HEK293 (cell line): ENCODE data around the gene GYPC.

Source experiments
- CTCF ChIA-PET: fragments of 350-600 bp; formaldehyde crosslinking; extraction: SDS; loops from one replicate; lab custom pipeline; 2021; ENCODE audit warnings: antibody characterized with exemption; lab: Yijun Ruan, JAX
- POLR2A ChIA-PET: fragments of 300-600 bp; formaldehyde crosslinking; extraction: SDS; loops from one replicate; lab custom pipeline; 2020; ENCODE audit warnings: antibody characterized with exemption, inconsistent platforms; lab: Yijun Ruan, JAX
- H3K27ac ChIP-seq: fragments of 200-500 bp; sonication (Bioruptor generic); 2 replicates; pipeline ENCODE4 v1.5.1; 2014; ENCODE audit warnings: low read depth, low read length, control low read depth, inconsistent platforms; ENCODE audit errors: extremely low read depth
- H3K36me3 ChIP-seq, 2 experiments: fragments of 200-500 bp in 1 of 2; sonication (Bioruptor generic) in 1 of 2; 1 replicate in 1 of 2; 2 replicates in 1 of 2; pipeline ENCODE4 v1.5.1; 2014 to 2017; ENCODE audit warnings: inconsistent platforms in 2 of 2, low read length in 2 of 2; ENCODE audit not compliant: control insufficient read depth in 2 of 2, insufficient read depth in 1 of 2
- H3K4me1 ChIP-seq: fragments of 200-500 bp; sonication (Bioruptor generic); 2 replicates; pipeline ENCODE4 v1.5.1; 2014; ENCODE audit warnings: mild to moderate bottlenecking, low read length, inconsistent platforms; ENCODE audit not compliant: control insufficient read depth, insufficient read depth
- H3K4me3 ChIP-seq: 2 replicates; pipeline ENCODE4 v1.5.1; 2011; ENCODE audit warnings: low read depth, mild to moderate bottlenecking, control low read depth, low read length, moderate library complexity
- H3K9me3 ChIP-seq: fragments of 200-500 bp; sonication (Bioruptor generic); 2 replicates; pipeline ENCODE4 v1.5.1; 2014; ENCODE audit warnings: low read depth, low read length, inconsistent platforms; ENCODE audit not compliant: control insufficient read depth, insufficient read depth
- CTCF ChIP-seq: fragments of 450-650 bp; formaldehyde crosslinking; IDR thresholded peaks from 2 replicates; pipeline ENCODE4 v1.5.1; 2016; ENCODE audit warnings: missing biosample characterization, missing genetic modification characterization
- PBX3 ChIP-seq: sonication (generic); formaldehyde crosslinking; IDR thresholded peaks from 2 replicates; pipeline ENCODE4 v1.8.1; 2022; ENCODE audit warnings: mild to moderate bottlenecking, moderate library complexity, missing genetic modification reagents
- TCF7L2 ChIP-seq: IDR thresholded peaks from 2 replicates; pipeline ENCODE4 v1.6.1; 2011; ENCODE audit warnings: low read depth, mild to moderate bottlenecking, inconsistent platforms, low read length, moderate library complexity, borderline replicate concordance
- ZBTB11 ChIP-seq: fragments of 450-650 bp; formaldehyde crosslinking; conservative IDR thresholded peaks from 2 replicates; pipeline ENCODE4 v1.5.1; 2016; ENCODE audit warnings: low read depth, missing biosample characterization, missing genetic modification characterization
- ZBTB44 ChIP-seq: fragments of 450-650 bp; IDR thresholded peaks from 2 replicates; pipeline ENCODE4 v1.5.1; 2018; ENCODE audit warnings: missing biosample characterization, mild to moderate bottlenecking, missing genetic modification characterization
- ZEB2 ChIP-seq: fragments of 450-650 bp; formaldehyde crosslinking; IDR thresholded peaks from 2 replicates; pipeline ENCODE4 v1.5.1; 2016; ENCODE audit warnings: missing biosample characterization, missing genetic modification characterization
- ZNF112 ChIP-seq: fragments of 450-650 bp; formaldehyde crosslinking; IDR thresholded peaks from 2 replicates; pipeline ENCODE4 v1.5.0; 2017; ENCODE audit warnings: missing biosample characterization, missing genetic modification characterization
- ZNF132 ChIP-seq: fragments of 450-650 bp; formaldehyde crosslinking; IDR thresholded peaks from 2 replicates; pipeline ENCODE4 v1.5.1; 2017; ENCODE audit warnings: missing biosample characterization, missing genetic modification characterization, borderline replicate concordance
- ZNF146 ChIP-seq: fragments of 450-650 bp; formaldehyde crosslinking; IDR thresholded peaks from 2 replicates; pipeline ENCODE4 v1.5.1; 2016; ENCODE audit warnings: missing biosample characterization, missing genetic modification characterization
- ZNF155 ChIP-seq: fragments of 450-650 bp; formaldehyde crosslinking; IDR thresholded peaks from 2 replicates; pipeline ENCODE4 v1.5.1; 2016; ENCODE audit warnings: missing biosample characterization, missing genetic modification characterization
- ZNF174 ChIP-seq: fragments of 450-650 bp; formaldehyde crosslinking; IDR thresholded peaks from 2 replicates; pipeline ENCODE4 v1.5.0; 2017; ENCODE audit warnings: missing biosample characterization, mild to moderate bottlenecking, missing genetic modification characterization
- ZNF19 ChIP-seq: fragments of 450-650 bp; formaldehyde crosslinking; IDR thresholded peaks from 2 replicates; pipeline ENCODE4; 2016; ENCODE audit warnings: missing biosample characterization, missing genetic modification characterization, low read depth
- ZNF2 ChIP-seq: fragments of 450-650 bp; formaldehyde crosslinking; IDR thresholded peaks from 2 replicates; pipeline ENCODE4 v1.5.1; 2016; ENCODE audit warnings: missing biosample characterization, missing genetic modification characterization
- ZNF302 ChIP-seq: fragments of 450-650 bp; formaldehyde crosslinking; IDR thresholded peaks from 2 replicates; pipeline ENCODE4 v1.5.1; 2016; ENCODE audit warnings: missing biosample characterization, missing genetic modification characterization, low read depth
- ZNF426 ChIP-seq: fragments of 450-650 bp; formaldehyde crosslinking; IDR thresholded peaks from 2 replicates; pipeline ENCODE4 v1.5.1; 2017; ENCODE audit warnings: missing biosample characterization, missing genetic modification characterization, mild to moderate bottlenecking, inconsistent platforms, moderate library complexity
- ZNF488 ChIP-seq: fragments of 450-650 bp; formaldehyde crosslinking; IDR thresholded peaks from 2 replicates; pipeline ENCODE4 v1.5.1; 2016; ENCODE audit warnings: missing biosample characterization, missing genetic modification characterization
- ZNF530 ChIP-seq: fragments of 450-650 bp; formaldehyde crosslinking; IDR thresholded peaks from 2 replicates; pipeline ENCODE4 v1.5.1; 2016; ENCODE audit warnings: low read depth, missing biosample characterization, missing genetic modification characterization
- ZNF555 ChIP-seq: fragments of 450-650 bp; formaldehyde crosslinking; conservative IDR thresholded peaks from 2 replicates; pipeline ENCODE4 v1.5.1; 2017; ENCODE audit warnings: missing biosample characterization, mild to moderate bottlenecking, missing genetic modification characterization, inconsistent platforms
- ZNF560 ChIP-seq: fragments of 450-650 bp; formaldehyde crosslinking; IDR thresholded peaks from 2 replicates; pipeline ENCODE4 v1.5.1; 2017; ENCODE audit warnings: missing biosample characterization, missing genetic modification characterization, borderline replicate concordance
- ZNF596 ChIP-seq: fragments of 450-650 bp; IDR thresholded peaks from 2 replicates; pipeline ENCODE4 v1.5.0; 2018; ENCODE audit warnings: missing biosample characterization, mild to moderate bottlenecking, missing genetic modification characterization, moderate library complexity
- ZNF639 ChIP-seq: fragments of 450-650 bp; formaldehyde crosslinking; IDR thresholded peaks from 2 replicates; pipeline ENCODE4 v1.5.1; 2016; ENCODE audit warnings: missing biosample characterization, missing genetic modification characterization
- ZNF707 ChIP-seq: fragments of 450-650 bp; formaldehyde crosslinking; IDR thresholded peaks from 2 replicates; pipeline ENCODE4 v1.5.1; 2016; ENCODE audit warnings: missing biosample characterization, missing genetic modification characterization
- ZNF76 ChIP-seq: fragments of 450-650 bp; formaldehyde crosslinking; IDR thresholded peaks from 2 replicates; pipeline ENCODE4; 2016; ENCODE audit warnings: low read depth, missing biosample characterization, missing genetic modification characterization, borderline replicate concordance
- ZSCAN18 ChIP-seq: fragments of 450-650 bp; formaldehyde crosslinking; IDR thresholded peaks from 2 replicates; pipeline ENCODE4 v1.5.1; 2016; ENCODE audit warnings: missing biosample characterization, missing genetic modification characterization

GYPC gene

GRCh38 chr2:126717928-126718327, 62.0 kb downstream of the GYPC start (continued):
- no peak for TF ChIP-seq CTCF (tag by site-specific recombination)
- no peak for TF ChIP-seq TCF7L2
- TF ChIP-seq PBX3 (CRISPR knock-in tag) = no peak
- TF ChIP-seq ZEB2 (tag by site-specific recombination) = no peak
- TF ChIP-seq ZNF112 = no peak
- TF ChIP-seq ZNF530 (tag by site-specific recombination) = no peak

- CTCF ChIA-PET = interaction anchor here (0.6 to 0.8 kb wide), 2 partner anchors 67 to 253 kb away, joined by 3 read pairs; no protein-coding TSS in a partner anchor
- TF ChIP-seq ZNF707 (tag by site-specific recombination) (no peak), ZNF555 (tag by site-specific recombination) (no peak), ZBTB44 (no peak), ZNF488 (tag by site-specific recombination) (no peak), ZNF2 (tag by site-specific recombination) (no peak), ZNF560 (tag by site-specific recombination) (no peak), ZNF146 (tag by site-specific recombination) (no peak), ZNF302 (no peak), ZNF132 (tag by site-specific recombination) (no peak), ZNF112 (no peak), ZNF174 (tag by site-specific recombination) (no peak), ZNF639 (no peak), ZNF19 (no peak), ZNF596 (tag by site-specific recombination) (no peak), ZNF76 (tag by site-specific recombination) (no peak), ZSCAN18 (no peak), ZNF426 (tag by site-specific recombination) (no peak), ZBTB11 (no peak), ZNF155 (no peak)
- no peaks in the 10 kb centered on the region for H3K36me3 ChIP-seq
- no peak overlapping the region for H3K4me3 ChIP-seq
- POLR2A ChIA-PET = no interaction called here
- H3K9me3 ChIP-seq = no peaks in the 10 kb centered on the region
- H3K4me1 ChIP-seq = no peaks in the 10 kb centered on the region
- no peak overlapping the region for H3K27ac ChIP-seq
Measured at GRCh38 chr2:126719191-126719832, 63.4 kb downstream of the GYPC start.
